Vagina (tissue), 2 donors: Measurements from ENCODE around the gene ZNF850. TPM values are rescaled to one million over a fixed set of nuclear protein-coding genes. Genes with fewer than 3 reads are reported as not detected.

Source experiments
- DNase-seq, 2 donors: peaks; one replicate each; pipeline ENCODE4 v3.0.0-alpha.2; 2017; ENCODE audit errors: extremely low spot score in 2 of 2
- H3K27ac ChIP-seq: fragments of 200-600 bp; sonication (generic); one replicate; pipeline ENCODE4 v1.5.1; 2019
- H3K27me3 ChIP-seq: fragments of 200-600 bp; sonication (generic); one replicate; pipeline ENCODE4 v1.5.1; 2019
- H3K36me3 ChIP-seq, 2 donors: fragments of 200-600 bp; sonication (generic); one replicate each; pipeline ENCODE4 v1.5.1; 2017 to 2019
- H3K4me1 ChIP-seq: fragments of 200-600 bp; sonication (generic); one replicate; pipeline ENCODE4 v1.5.1; 2019
- H3K4me3 ChIP-seq, 2 donors: fragments of 200-600 bp; sonication (generic); 1 replicate in 1 of 2; 2 replicates in 1 of 2; pipeline ENCODE4 v1.5.1; 2016 to 2019
- H3K9me3 ChIP-seq: fragments of 200-600 bp; sonication (generic); one replicate; pipeline ENCODE4 v1.5.1; 2019
- POLR2A ChIP-seq, 2 donors: fragments of 450-650 bp; IDR thresholded peaks; one replicate each; pipeline ENCODE4 v1.6.1; 2017; ENCODE audit warnings: antibody characterized with exemption in 2 of 2, mild to moderate bottlenecking in 2 of 2, moderate library complexity in 2 of 2
- POLR2AphosphoS5 ChIP-seq, 2 donors: sonication (generic); formaldehyde crosslinking; IDR thresholded peaks; one replicate each; pipeline ENCODE4 v1.9.0; 2017; ENCODE audit warnings: antibody characterized with exemption in 2 of 2, mild to moderate bottlenecking in 2 of 2, low read depth in 1 of 2; ENCODE audit not compliant: insufficient read depth in 1 of 2
- intact Hi-C: fragments of 100-400 bp; cut with DNase I; formaldehyde crosslinking; loops from one replicate; pipeline ENCODE4 v1.15.1; 2023
- total RNA-seq: library from RNA; depleted of rRNA; stranded (reverse); fragments of >200 nt; gene quantifications from one replicate; pipeline ENCODE4 v1.2.3, GENCODE V29; 2016
- TF ChIP-seq, protein P1 (sequence below), 3 experiments: fragments of 450-650 bp in 2 of 3; fragments of 200-600 bp in 1 of 3; sonication (generic) in 1 of 3; IDR thresholded peaks; one replicate each; pipeline ENCODE4 v1.5.1; 2017 to 2019; ENCODE audit warnings: antibody characterized with exemption in 3 of 3, mild to moderate bottlenecking in 2 of 3, moderate library complexity in 2 of 3

Gene ZNF850
- total RNA-seq, 1 donor from 2014 or later = 2.2 TPM

DNA sequence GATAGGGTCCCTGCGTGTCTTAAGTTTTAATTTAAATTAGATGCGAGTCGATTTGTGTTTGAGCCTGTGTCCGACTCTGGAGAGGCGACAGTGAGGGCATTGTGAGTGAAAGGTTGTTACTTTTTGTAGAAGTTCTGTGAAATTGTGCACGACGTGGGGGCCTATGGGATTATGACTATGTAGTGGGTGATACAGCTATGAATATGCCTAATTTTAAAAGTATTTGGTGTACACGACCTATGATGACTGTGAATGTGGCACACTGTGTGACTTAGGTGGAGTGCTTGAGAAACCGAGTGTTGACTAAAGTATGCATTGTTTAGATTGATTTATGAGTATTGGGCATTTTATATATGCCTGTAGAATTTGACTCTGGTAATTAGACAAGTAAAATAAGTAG is 84.5 kb downstream of the ZNF850 start:
- Histone ChIP-seq H3K27ac (no peak overlapping the region), H3K9me3 (peaks cover 2% of the 10 kb centered on the region), H3K4me1 (peaks cover 23% of the 10 kb centered on the region), H3K4me3 (peak overlapping the region; percentile 56 to 63), H3K27me3 (no peaks in the 10 kb centered on the region), H3K36me3 (peaks cover 0 to 45% of the 10 kb centered on the region in 2 donors)
- TF ChIP-seq POLR2AphosphoS5 (IDR thresholded peaks at IDR 0.05; ENCODE audit: insufficient read depth in 1 of 2, low read depth in 1 of 2) (no peak), POLR2A (IDR thresholded peaks at IDR 0.05) (no peak)
- TF ChIP-seq, protein P1, sequence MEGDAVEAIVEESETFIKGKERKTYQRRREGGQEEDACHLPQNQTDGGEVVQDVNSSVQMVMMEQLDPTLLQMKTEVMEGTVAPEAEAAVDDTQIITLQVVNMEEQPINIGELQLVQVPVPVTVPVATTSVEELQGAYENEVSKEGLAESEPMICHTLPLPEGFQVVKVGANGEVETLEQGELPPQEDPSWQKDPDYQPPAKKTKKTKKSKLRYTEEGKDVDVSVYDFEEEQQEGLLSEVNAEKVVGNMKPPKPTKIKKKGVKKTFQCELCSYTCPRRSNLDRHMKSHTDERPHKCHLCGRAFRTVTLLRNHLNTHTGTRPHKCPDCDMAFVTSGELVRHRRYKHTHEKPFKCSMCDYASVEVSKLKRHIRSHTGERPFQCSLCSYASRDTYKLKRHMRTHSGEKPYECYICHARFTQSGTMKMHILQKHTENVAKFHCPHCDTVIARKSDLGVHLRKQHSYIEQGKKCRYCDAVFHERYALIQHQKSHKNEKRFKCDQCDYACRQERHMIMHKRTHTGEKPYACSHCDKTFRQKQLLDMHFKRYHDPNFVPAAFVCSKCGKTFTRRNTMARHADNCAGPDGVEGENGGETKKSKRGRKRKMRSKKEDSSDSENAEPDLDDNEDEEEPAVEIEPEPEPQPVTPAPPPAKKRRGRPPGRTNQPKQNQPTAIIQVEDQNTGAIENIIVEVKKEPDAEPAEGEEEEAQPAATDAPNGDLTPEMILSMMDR (IDR thresholded peaks at IDR 0.05) = no peak
- intact Hi-C loops = no loop called here
- no peak for DNase-seq

DNA sequence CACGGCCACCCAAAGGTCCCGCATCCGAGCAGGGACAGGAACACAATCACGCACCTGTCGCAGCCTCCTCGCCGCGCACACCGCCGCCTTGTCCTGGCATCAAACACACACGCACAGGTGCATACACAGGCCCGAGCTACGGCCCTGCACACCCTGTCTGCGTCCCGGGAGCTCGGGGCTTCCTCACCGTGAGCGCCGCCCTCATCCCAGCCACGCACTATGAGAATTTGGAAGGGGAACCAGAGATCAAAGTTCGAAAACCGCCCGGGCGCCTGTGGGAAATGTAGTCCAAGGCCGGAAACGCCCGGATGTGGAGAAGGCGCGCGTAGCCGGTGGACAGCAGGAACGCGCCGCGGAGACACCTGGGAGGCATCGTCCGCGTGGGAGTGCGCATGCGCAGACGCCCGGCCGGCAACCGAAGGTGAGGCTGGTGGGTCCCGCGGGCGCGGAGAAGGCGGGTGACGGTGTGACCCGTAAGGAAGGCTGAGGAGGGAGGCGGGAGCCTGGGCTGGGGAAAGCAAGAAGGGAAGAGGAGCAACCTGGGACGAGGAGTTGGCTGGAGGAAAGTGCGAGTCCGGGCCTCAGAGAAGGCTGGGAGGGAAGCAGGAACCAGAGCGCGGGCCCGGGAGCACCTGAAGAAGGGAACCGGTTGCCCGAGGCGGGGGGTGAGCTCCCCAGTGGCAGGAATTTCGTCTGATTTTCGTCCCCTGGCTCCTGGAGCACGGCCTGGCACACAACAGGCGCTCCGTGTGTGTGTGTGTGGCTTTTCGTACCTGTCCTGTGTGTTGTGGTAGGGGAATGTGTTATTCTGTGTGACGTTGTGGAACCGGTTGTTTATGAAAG is 85.2 kb downstream of the ZNF850 start, which contains the start of gene ZNF567:
ZNF567 (plus strand) TSS at position 399 of the 843 bp plus-strand sequence. CDS start 7,256 bp downstream, outside the sequence.
- peak; percentile 91 to 99 for DNase-seq
- intact Hi-C loops = no loop called here

DNA sequence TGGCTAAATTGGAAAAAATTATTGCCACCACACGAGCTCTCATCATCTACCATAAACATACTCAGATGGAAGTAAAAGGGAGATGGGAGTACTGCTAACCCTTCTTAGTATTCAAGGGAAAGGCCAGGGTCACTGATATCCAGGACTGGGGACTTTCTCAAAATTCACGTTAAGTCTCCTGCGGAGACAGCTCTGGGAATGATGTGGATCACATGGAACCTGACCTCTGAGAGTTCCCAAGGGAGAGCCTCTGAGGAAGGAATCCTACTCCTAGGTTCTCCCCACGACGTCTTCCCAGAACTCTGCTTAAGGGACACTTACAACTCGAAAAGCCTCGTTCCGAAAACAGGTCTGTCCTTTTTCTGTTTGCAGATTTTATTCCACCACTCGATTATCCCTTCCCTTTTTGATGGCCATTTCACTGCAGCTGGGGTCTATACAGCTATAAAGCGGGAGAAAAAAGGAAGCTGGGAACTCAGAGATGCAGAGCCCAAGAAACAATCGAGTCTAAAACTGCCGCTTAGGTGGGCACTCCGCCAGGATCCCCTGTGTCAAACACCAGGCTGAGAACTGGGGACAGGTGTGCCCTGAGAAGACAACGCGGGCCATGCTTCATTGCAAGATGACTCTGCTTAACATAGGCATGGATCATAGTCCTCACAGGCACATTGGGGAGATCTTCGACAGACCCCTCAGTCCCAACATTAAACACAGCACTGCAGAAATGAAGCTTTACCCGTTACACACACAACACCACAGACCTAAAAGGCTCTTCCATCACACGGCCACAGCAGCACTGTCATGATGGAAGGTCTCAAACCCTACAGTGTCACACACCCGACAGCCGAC is 86.0 kb downstream of the ZNF850 start:
- peaks cover 2% of the 10 kb centered on the region for H3K9me3 ChIP-seq
- peaks cover 23% of the 10 kb centered on the region for H3K4me1 ChIP-seq
- intact Hi-C loops = no loop called here
- H3K36me3 ChIP-seq = peaks cover 0 to 30% of the 10 kb centered on the region in 2 donors
- H3K4me3 ChIP-seq = peak overlapping the region; percentile 56 to 63
- no peaks in the 10 kb centered on the region for H3K27me3 ChIP-seq
- H3K27ac ChIP-seq = peak overlapping the region; percentile 4
- TF ChIP-seq POLR2AphosphoS5 (IDR thresholded peaks at IDR 0.05; ENCODE audit: insufficient read depth in 1 of 2, low read depth in 1 of 2) (no peak), POLR2A (IDR thresholded peaks at IDR 0.05) (no peak)
- TF ChIP-seq, protein P1 (IDR thresholded peaks at IDR 0.05) = no peak
- no peak for DNase-seq

More for the DNA sequence above, 85.2 kb downstream of the ZNF850 start, which contains the start of gene ZNF567:
- Histone ChIP-seq H3K36me3 (peaks cover 0 to 39% of the 10 kb centered on the region in 2 donors), H3K27me3 (no peaks in the 10 kb centered on the region), H3K9me3 (peaks cover 2% of the 10 kb centered on the region), H3K27ac (peak within 1 kb of the TSS; percentile 4), H3K4me1 (peaks cover 23% of the 10 kb centered on the region), H3K4me3 (peak within 1 kb of the TSS; percentile 56 to 63)
- TF ChIP-seq POLR2A (IDR thresholded peaks at IDR 0.05) (peak in 1 of 2 donors; percentile 25), POLR2AphosphoS5 (IDR thresholded peaks at IDR 0.05; ENCODE audit: insufficient read depth in 1 of 2, low read depth in 1 of 2) (peak; percentile 91 to 100)
- TF ChIP-seq, protein P1 (IDR thresholded peaks at IDR 0.05) = no peak

DNA sequence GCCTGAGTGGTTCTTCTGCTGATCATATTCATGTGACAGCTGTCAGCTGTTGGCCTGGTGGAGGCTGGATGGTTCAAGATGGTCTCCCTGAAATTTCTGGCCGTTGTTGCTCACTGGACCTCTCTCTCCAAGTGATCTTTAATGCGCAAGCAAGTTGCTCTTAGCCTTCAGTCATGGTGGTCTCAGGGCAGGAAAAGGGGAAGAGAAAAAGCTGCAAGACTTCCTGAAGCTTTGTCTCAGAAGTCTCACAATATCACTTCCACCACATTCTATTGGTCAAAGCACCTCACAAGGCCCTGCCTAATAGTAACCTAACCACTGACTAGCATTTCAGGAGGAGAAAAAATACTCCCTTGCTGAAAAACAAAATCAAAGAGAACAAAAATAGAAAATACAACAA is 86.8 kb downstream of the ZNF850 start:
- no peak for TF ChIP-seq POLR2A (IDR thresholded peaks at IDR 0.05)
- TF ChIP-seq, protein P1 (IDR thresholded peaks at IDR 0.05) = no peak
- Histone ChIP-seq H3K27me3 (no peaks in the 10 kb centered on the region), H3K27ac (no peak overlapping the region), H3K4me3 (peak overlapping the region in 1 of 2 donors; percentile 56), H3K36me3 (peaks cover 0 to 23% of the 10 kb centered on the region in 2 donors), H3K4me1 (peaks cover 23% of the 10 kb centered on the region), H3K9me3 (peaks cover under 1% of the 10 kb centered on the region)
- DNase-seq = no peak
- intact Hi-C loops = no loop called here
